Trophoblast cell (in vitro differentiated cells and primary cell): ENCODE measurements around the gene ZNF354C.

ENCODE experiments used
- DNase-seq, 2 donors: peaks; one replicate each; pipeline ENCODE4 v3.0.0-alpha.2; 2016
- H2AFZ ChIP-seq: 2 replicates; pipeline ENCODE4 v1.6.1; 2013; ENCODE audit warnings: low read length, moderate library complexity, mild to moderate bottlenecking; ENCODE audit not compliant: insufficient read depth, poor library complexity
- H2AK5ac ChIP-seq: 2 replicates; pipeline ENCODE4 v1.6.1; 2013; ENCODE audit warnings: mild to moderate bottlenecking, low read length
- H2BK120ac ChIP-seq: 2 replicates; pipeline ENCODE4 v1.6.1; 2013; ENCODE audit warnings: low read length, mild to moderate bottlenecking, moderate library complexity; ENCODE audit not compliant: insufficient read depth, poor library complexity
- H2BK12ac ChIP-seq: 2 replicates; pipeline ENCODE4 v1.6.1; 2013; ENCODE audit warnings: mild to moderate bottlenecking, low read length, moderate library complexity
- H2BK5ac ChIP-seq: 2 replicates; pipeline ENCODE4 v1.6.1; 2013; ENCODE audit warnings: low read length, low read depth, moderate library complexity, mild to moderate bottlenecking; ENCODE audit not compliant: poor library complexity
- H3K14ac ChIP-seq: 2 replicates; pipeline ENCODE4 v1.6.1; 2013; ENCODE audit warnings: mild to moderate bottlenecking, low read length
- H3K18ac ChIP-seq: 2 replicates; pipeline ENCODE4 v1.6.1; 2013; ENCODE audit warnings: mild to moderate bottlenecking, low read length
- H3K23ac ChIP-seq: 2 replicates; pipeline ENCODE4 v1.6.1; 2013; ENCODE audit warnings: low read length
- H3K27ac ChIP-seq: 2 replicates; pipeline ENCODE4 v1.5.1; 2013; ENCODE audit warnings: low read depth, mild to moderate bottlenecking, inconsistent platforms, low read length, moderate library complexity
- H3K27me3 ChIP-seq: 2 replicates; pipeline ENCODE4 v1.6.1; 2013; ENCODE audit warnings: inconsistent platforms, mild to moderate bottlenecking, low read length, moderate library complexity; ENCODE audit not compliant: insufficient read depth
- H3K36me3 ChIP-seq, 2 experiments: 1 replicate in 1 of 2; 2 replicates in 1 of 2; pipeline ENCODE4 v1.6.1; 2013; ENCODE audit warnings: low read length in 2 of 2, mild to moderate bottlenecking in 2 of 2, moderate library complexity in 1 of 2; ENCODE audit not compliant: insufficient read depth in 2 of 2, control insufficient read depth in 1 of 2
- H3K4ac ChIP-seq: 2 replicates; pipeline ENCODE4 v1.6.1; 2013; ENCODE audit warnings: low read depth, mild to moderate bottlenecking, low read length, moderate library complexity
- H3K4me1 ChIP-seq, 2 experiments: 1 replicate in 1 of 2; 2 replicates in 1 of 2; pipeline ENCODE4 v1.6.1; 2013; ENCODE audit warnings: low read length in 2 of 2, mild to moderate bottlenecking in 2 of 2, moderate library complexity in 1 of 2; ENCODE audit not compliant: insufficient read depth in 2 of 2, control insufficient read depth in 1 of 2
- H3K4me2 ChIP-seq: 2 replicates; pipeline ENCODE4 v1.6.1; 2013; ENCODE audit warnings: inconsistent platforms, mild to moderate bottlenecking, low read length, moderate library complexity
- H3K4me3 ChIP-seq: 2 replicates; pipeline ENCODE4 v1.5.1; 2013; ENCODE audit warnings: mild to moderate bottlenecking, low read depth, low read length, inconsistent platforms
- H3K79me1 ChIP-seq: one replicate; pipeline ENCODE4 v1.6.1; 2013; ENCODE audit warnings: low read length
- H3K79me2 ChIP-seq: 2 replicates; pipeline ENCODE4 v1.6.1; 2013; ENCODE audit warnings: low read length, mild to moderate bottlenecking; ENCODE audit not compliant: control insufficient read depth, insufficient read depth, poor library complexity
- H3K9ac ChIP-seq: 2 replicates; pipeline ENCODE4 v1.6.1; 2013; ENCODE audit warnings: mild to moderate bottlenecking, low read length
- H3K9me3 ChIP-seq: 2 replicates; pipeline ENCODE4 v1.6.1; 2013; ENCODE audit warnings: low read depth, mild to moderate bottlenecking, control low read depth, inconsistent platforms, low read length; ENCODE audit not compliant: insufficient read depth
- H4K12ac ChIP-seq: 2 replicates; pipeline ENCODE4 v1.6.1; 2013; ENCODE audit warnings: low read depth, mild to moderate bottlenecking, low read length, moderate library complexity
- H4K8ac ChIP-seq: 2 replicates; pipeline ENCODE4 v1.6.1; 2013; ENCODE audit warnings: low read depth, mild to moderate bottlenecking, low read length, moderate library complexity
- H4K91ac ChIP-seq: one replicate; pipeline ENCODE4 v1.6.1; 2013; ENCODE audit warnings: low read depth, mild to moderate bottlenecking, low read length, moderate library complexity
- WGBS: extraction: QIAGEN DNeasy Blood & Tissue Kit; methylation state at CpG from one replicate; pipeline ENCODE4 v1.1.7; 2013; ENCODE audit warnings: missing lambda C conversion rate; ENCODE audit not compliant: insufficient read length, insufficient coverage; ENCODE audit errors: extremely low coverage; 5-methylcytosine and 5-hydroxymethylcytosine counted together

The ZNF354C gene

DNA sequence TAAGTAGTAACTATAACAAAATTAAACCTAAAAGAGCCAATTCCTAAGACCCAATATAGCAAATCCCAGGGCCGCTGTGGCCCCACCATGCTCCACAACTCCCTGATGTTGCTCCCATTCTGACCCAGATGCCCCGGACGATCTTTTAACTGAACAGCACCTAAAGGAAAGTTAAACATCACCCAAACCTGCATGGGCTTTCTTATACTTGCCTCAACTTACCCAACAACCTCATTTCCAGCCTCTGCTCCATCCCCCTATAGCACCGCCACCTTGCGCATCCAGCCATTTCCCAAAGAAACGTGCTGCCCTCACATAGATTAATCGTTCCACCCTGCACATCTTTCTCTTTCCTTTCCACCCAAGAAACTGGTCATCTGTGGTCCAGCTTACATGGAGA is 54.6 kb downstream of the ZNF354C start:
- H4K8ac ChIP-seq: no peak overlapping the region
- no peak overlapping the region for H3K9ac ChIP-seq
- no peak overlapping the region for H3K27ac ChIP-seq
- no peaks in the 10 kb centered on the region for H3K27me3 ChIP-seq
- DNase-seq: no peak
- no peaks in the 10 kb centered on the region for H3K4me1 ChIP-seq
- no CpG with 5 or more reads among the region's 7 CpGs for WGBS
- H3K14ac ChIP-seq: no peak overlapping the region
- no peak overlapping the region for H2AK5ac ChIP-seq
- no peak overlapping the region for H4K12ac ChIP-seq
- no peak overlapping the region for H2AFZ ChIP-seq
- H3K4ac ChIP-seq: no peak overlapping the region
- H3K36me3 ChIP-seq: peaks cover 6 to 10% of the 10 kb centered on the region in 2 experiments
- no peak overlapping the region for H3K23ac ChIP-seq
- no peak overlapping the region for H3K4me3 ChIP-seq
- H2BK5ac ChIP-seq: no peak overlapping the region
- no peak overlapping the region for H2BK12ac ChIP-seq
- no peak overlapping the region for H4K91ac ChIP-seq
- no peak overlapping the region for H3K4me2 ChIP-seq
- H3K79me1 ChIP-seq: no peaks in the 10 kb centered on the region
- no peaks in the 10 kb centered on the region for H3K79me2 ChIP-seq
- H3K9me3 ChIP-seq: peaks cover 52% of the 10 kb centered on the region
- no peak overlapping the region for H3K18ac ChIP-seq
- H2BK120ac ChIP-seq: no peak overlapping the region

DNA sequence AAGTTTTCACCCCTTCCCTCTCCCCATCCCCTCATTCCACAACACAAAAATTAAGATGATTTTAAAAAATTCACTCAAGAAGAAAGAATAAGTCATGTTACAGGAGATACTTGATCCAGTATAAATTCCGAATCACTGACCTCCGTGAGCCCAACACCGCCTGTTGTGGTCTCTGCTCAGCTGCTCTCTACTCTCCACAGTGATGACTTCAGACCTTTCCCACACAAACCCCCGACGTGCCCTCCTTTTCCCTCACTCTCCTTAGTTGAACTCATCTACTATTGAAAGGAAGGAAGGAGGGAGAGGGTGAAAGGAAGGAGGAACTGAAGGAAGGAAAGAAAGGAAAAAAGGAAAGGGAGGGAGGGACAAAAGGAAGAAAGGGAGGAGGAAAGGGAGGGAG is 55.1 kb downstream of the ZNF354C start:
- WGBS: no CpG with 5 or more reads among the region's 5 CpGs
- no peak overlapping the region for H2AK5ac ChIP-seq

DNA sequence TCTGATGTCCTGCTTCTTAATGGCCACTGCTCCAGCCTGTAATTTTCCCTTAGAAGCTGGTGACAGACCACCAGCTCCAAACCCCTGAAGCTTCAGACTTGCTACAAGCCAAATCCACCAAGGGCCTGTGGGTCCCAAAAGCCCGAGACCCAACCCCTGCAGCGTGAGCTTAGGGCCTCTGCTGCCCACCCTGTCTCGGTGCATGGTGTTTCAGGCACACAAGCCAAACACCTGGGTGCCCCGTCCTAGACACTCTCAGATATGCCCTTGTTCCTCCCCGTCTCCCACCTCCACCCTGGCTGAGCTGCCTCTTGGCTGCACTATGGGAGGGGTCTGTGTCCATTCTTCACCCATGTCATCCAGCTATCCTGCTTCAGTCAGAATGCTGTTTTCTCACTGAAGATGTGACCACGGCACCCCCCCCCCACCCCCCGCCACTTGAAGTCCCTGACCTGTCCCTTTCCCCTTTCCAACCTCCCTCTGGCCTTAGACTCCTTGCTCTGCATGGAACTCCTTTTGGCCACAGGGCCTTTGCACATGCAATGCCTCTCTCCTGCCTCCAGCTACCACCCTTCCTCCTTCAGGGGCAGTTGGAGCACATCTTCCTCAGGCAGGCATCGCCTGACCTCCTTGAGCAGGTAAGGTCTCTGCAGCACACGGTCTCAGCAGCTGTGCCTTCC is 55.8 kb downstream of the ZNF354C start:
- no peak overlapping the region for H3K4me3 ChIP-seq
- H4K12ac ChIP-seq: no peak overlapping the region
- WGBS: no CpG with 5 or more reads among the region's 9 CpGs
- H4K91ac ChIP-seq: no peak overlapping the region
- no peaks in the 10 kb centered on the region for H3K27me3 ChIP-seq
- no peak overlapping the region for H3K23ac ChIP-seq
- peaks cover 11 to 12% of the 10 kb centered on the region in 2 experiments for H3K36me3 ChIP-seq
- no peak overlapping the region for H2BK120ac ChIP-seq
- H3K9ac ChIP-seq: no peak overlapping the region
- H2AK5ac ChIP-seq: no peak overlapping the region
- H3K79me1 ChIP-seq: no peaks in the 10 kb centered on the region
- no peak overlapping the region for H2BK12ac ChIP-seq
- H3K14ac ChIP-seq: no peak overlapping the region
- no peak for DNase-seq
- no peaks in the 10 kb centered on the region for H3K4me1 ChIP-seq
- no peak overlapping the region for H3K4ac ChIP-seq
- H3K4me2 ChIP-seq: no peak overlapping the region
- peaks cover 58% of the 10 kb centered on the region for H3K9me3 ChIP-seq
- H2AFZ ChIP-seq: no peak overlapping the region
- H4K8ac ChIP-seq: no peak overlapping the region
- H2BK5ac ChIP-seq: no peak overlapping the region
- H3K27ac ChIP-seq: no peak overlapping the region
- no peaks in the 10 kb centered on the region for H3K79me2 ChIP-seq
- no peak overlapping the region for H3K18ac ChIP-seq

More for the DNA sequence above, 55.1 kb downstream of the ZNF354C start:
- Histone ChIP-seq H3K9me3 (peaks cover 53% of the 10 kb centered on the region), H3K23ac (no peak overlapping the region), H2BK120ac (no peak overlapping the region), H3K27ac (no peak overlapping the region), H3K36me3 (peaks cover 6 to 10% of the 10 kb centered on the region in 2 experiments), H2AFZ (no peak overlapping the region), H3K79me2 (no peaks in the 10 kb centered on the region), H3K4me3 (no peak overlapping the region), H3K4ac (no peak overlapping the region), H4K12ac (no peak overlapping the region), H3K18ac (no peak overlapping the region), H4K8ac (no peak overlapping the region), H3K9ac (no peak overlapping the region), H3K27me3 (no peaks in the 10 kb centered on the region), H3K4me2 (no peak overlapping the region), H3K79me1 (no peaks in the 10 kb centered on the region), H3K14ac (no peak overlapping the region), H2BK5ac (no peak overlapping the region), H4K91ac (no peak overlapping the region), H2BK12ac (no peak overlapping the region), H3K4me1 (no peaks in the 10 kb centered on the region)
- DNase-seq: no peak

DNA sequence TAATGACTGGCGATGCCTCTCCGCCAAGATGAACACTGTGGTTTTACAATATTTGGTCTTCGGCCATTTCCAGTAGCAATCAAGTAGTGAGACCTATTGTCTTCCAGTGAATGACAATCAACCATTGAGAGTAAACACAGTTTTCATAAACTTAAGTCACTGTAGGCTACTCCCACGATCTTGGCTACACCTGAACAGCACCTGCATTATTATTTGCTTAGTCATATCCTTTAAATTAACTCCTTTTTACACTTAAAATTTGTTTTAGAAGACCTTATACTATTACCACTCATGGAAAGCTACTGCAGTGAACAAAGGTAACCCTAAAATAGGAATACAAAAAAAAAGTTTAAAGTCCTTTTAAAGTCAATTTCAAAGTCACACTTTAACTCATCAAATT is 58.2 kb downstream of the ZNF354C start:
- Histone ChIP-seq H3K4me2 (no peak overlapping the region), H2AFZ (no peak overlapping the region), H4K8ac (no peak overlapping the region), H3K27me3 (no peaks in the 10 kb centered on the region), H3K4me3 (no peak overlapping the region), H2BK5ac (no peak overlapping the region), H3K23ac (no peak overlapping the region), H3K79me2 (no peaks in the 10 kb centered on the region), H3K9ac (no peak overlapping the region), H3K4ac (no peak overlapping the region), H3K4me1 (no peaks in the 10 kb centered on the region), H2BK12ac (no peak overlapping the region), H3K79me1 (no peaks in the 10 kb centered on the region), H2AK5ac (no peak overlapping the region), H3K18ac (no peak overlapping the region), H4K12ac (no peak overlapping the region), H3K27ac (no peak overlapping the region), H2BK120ac (no peak overlapping the region), H3K36me3 (peaks cover 28 to 30% of the 10 kb centered on the region in 2 experiments), H4K91ac (no peak overlapping the region), H3K14ac (no peak overlapping the region), H3K9me3 (peaks cover 70% of the 10 kb centered on the region)
- no peak for DNase-seq
- no CpG with 5 or more reads among the region's 4 CpGs for WGBS
